Vagina (tissue), 2 donors: ENCODE data around the gene GDI1. TPM values are rescaled to one million over a fixed set of nuclear protein-coding genes. Genes with fewer than 3 reads are reported as not detected.
A peak's percentile ranks its signal among the peaks of the same experiment; 100 is the strongest.

ENCODE experiments used
- DNase-seq, 2 donors: peaks; one replicate each; pipeline ENCODE4 v3.0.0-alpha.2; 2017; ENCODE audit errors: extremely low spot score in 2 of 2
- H3K27ac ChIP-seq: fragments of 200-600 bp; sonication (generic); one replicate; pipeline ENCODE4 v1.5.1; 2019
- H3K27me3 ChIP-seq: fragments of 200-600 bp; sonication (generic); one replicate; pipeline ENCODE4 v1.5.1; 2019
- H3K36me3 ChIP-seq, 2 donors: fragments of 200-600 bp; sonication (generic); one replicate each; pipeline ENCODE4 v1.5.1; 2017 to 2019
- H3K4me1 ChIP-seq: fragments of 200-600 bp; sonication (generic); one replicate; pipeline ENCODE4 v1.5.1; 2019
- H3K4me3 ChIP-seq, 2 donors: fragments of 200-600 bp; sonication (generic); 1 replicate in 1 of 2; 2 replicates in 1 of 2; pipeline ENCODE4 v1.5.1; 2016 to 2019
- H3K9me3 ChIP-seq: fragments of 200-600 bp; sonication (generic); one replicate; pipeline ENCODE4 v1.5.1; 2019
- CTCF ChIP-seq, 3 experiments: fragments of 450-650 bp in 2 of 3; fragments of 200-600 bp in 1 of 3; sonication (generic) in 1 of 3; IDR thresholded peaks; one replicate each; pipeline ENCODE4 v1.5.1; 2017 to 2019; ENCODE audit warnings: antibody characterized with exemption in 3 of 3, mild to moderate bottlenecking in 2 of 3, moderate library complexity in 2 of 3
- POLR2A ChIP-seq, 2 donors: fragments of 450-650 bp; IDR thresholded peaks; one replicate each; pipeline ENCODE4 v1.6.1; 2017; ENCODE audit warnings: antibody characterized with exemption in 2 of 2, mild to moderate bottlenecking in 2 of 2, moderate library complexity in 2 of 2
- POLR2AphosphoS5 ChIP-seq, 2 donors: sonication (generic); formaldehyde crosslinking; IDR thresholded peaks; one replicate each; pipeline ENCODE4 v1.9.0; 2017; ENCODE audit warnings: antibody characterized with exemption in 2 of 2, mild to moderate bottlenecking in 2 of 2, low read depth in 1 of 2; ENCODE audit not compliant: insufficient read depth in 1 of 2
- intact Hi-C: fragments of 100-400 bp; cut with DNase I; formaldehyde crosslinking; loops from one replicate; pipeline ENCODE4 v1.15.1; 2023
- total RNA-seq: library from RNA; depleted of rRNA; stranded (reverse); fragments of >200 nt; gene quantifications from one replicate; pipeline ENCODE4 v1.2.3, GENCODE V29; 2016

Gene GDI1
- total RNA-seq, 1 donor from 2014 or later: 116 TPM

GRCh38 chrX:154449618-154450017, 12.7 kb downstream of the GDI1 start:
- intact Hi-C loops: no loop called here
- no peaks in the 10 kb centered on the region for H3K36me3 ChIP-seq
- H3K4me1 ChIP-seq: peaks cover 11% of the 10 kb centered on the region
- no peaks in the 10 kb centered on the region for H3K27me3 ChIP-seq
- H3K4me3 ChIP-seq: no peak overlapping the region
- H3K27ac ChIP-seq: no peak overlapping the region
- no peak for DNase-seq
- TF ChIP-seq CTCF (IDR thresholded peaks at IDR 0.05): no peak
- TF ChIP-seq POLR2A (IDR thresholded peaks at IDR 0.05): no peak
- no peak for TF ChIP-seq POLR2AphosphoS5 (IDR thresholded peaks at IDR 0.05; ENCODE audit: insufficient read depth in 1 of 2, low read depth in 1 of 2)
- H3K9me3 ChIP-seq: no peaks in the 10 kb centered on the region

DNA sequence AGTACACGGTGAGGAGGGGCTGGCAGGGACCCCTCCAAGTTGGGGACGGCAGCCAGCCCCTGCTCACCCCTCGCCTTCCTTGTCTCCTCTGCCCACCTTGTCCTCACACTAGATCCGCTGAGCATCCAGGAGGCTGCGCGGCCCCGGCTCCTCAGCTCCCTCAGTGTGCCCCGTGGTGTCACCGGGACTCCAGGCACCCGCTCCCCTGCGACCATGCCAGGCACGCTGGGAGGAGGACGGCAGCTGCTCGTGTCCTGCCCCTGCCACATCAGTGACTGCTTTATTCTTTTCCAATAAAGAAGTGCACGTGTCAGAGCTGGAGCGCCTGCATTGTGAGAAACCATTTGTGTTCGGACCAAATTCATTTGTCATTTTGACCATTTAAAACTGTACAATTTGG, 13.4 kb downstream of the GDI1 start:
- TF ChIP-seq POLR2AphosphoS5 (IDR thresholded peaks at IDR 0.05; ENCODE audit: insufficient read depth in 1 of 2, low read depth in 1 of 2) (no peak), POLR2A (IDR thresholded peaks at IDR 0.05) (no peak), CTCF (IDR thresholded peaks at IDR 0.05) (no peak)
- Histone ChIP-seq H3K27me3 (no peaks in the 10 kb centered on the region), H3K36me3 (no peaks in the 10 kb centered on the region), H3K4me3 (no peak overlapping the region), H3K27ac (no peak overlapping the region), H3K4me1 (peaks cover 4% of the 10 kb centered on the region), H3K9me3 (no peaks in the 10 kb centered on the region)
- no peak for DNase-seq
- intact Hi-C loops: no loop called here

DNA sequence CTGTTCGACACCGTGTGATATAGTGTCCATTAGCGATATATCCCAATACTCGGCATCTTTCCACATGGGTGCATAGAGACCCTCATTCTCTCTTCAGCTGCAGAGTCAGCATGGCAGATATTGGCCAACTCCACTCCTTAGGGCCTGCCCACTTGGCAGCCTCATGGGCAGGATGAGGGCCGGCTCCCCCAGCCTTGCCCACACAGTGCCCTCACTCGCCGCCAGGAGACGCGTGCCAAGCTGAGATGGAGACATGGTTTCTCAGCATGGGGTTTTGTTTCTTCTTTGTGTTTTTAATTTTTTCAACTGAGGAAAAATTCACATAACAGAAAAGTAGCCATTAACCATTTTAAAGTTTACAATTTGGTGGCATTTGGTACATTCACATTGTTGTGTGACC, 15.9 kb downstream of the GDI1 start:
- Histone ChIP-seq H3K4me3 (no peak overlapping the region), H3K4me1 (no peaks in the 10 kb centered on the region), H3K9me3 (no peaks in the 10 kb centered on the region), H3K36me3 (no peaks in the 10 kb centered on the region), H3K27me3 (no peaks in the 10 kb centered on the region), H3K27ac (no peak overlapping the region)
- TF ChIP-seq CTCF (IDR thresholded peaks at IDR 0.05) (no peak), POLR2A (IDR thresholded peaks at IDR 0.05) (no peak), POLR2AphosphoS5 (IDR thresholded peaks at IDR 0.05; ENCODE audit: insufficient read depth in 1 of 2, low read depth in 1 of 2) (no peak)
- intact Hi-C loops: no loop called here
- DNase-seq: no peak

DNA sequence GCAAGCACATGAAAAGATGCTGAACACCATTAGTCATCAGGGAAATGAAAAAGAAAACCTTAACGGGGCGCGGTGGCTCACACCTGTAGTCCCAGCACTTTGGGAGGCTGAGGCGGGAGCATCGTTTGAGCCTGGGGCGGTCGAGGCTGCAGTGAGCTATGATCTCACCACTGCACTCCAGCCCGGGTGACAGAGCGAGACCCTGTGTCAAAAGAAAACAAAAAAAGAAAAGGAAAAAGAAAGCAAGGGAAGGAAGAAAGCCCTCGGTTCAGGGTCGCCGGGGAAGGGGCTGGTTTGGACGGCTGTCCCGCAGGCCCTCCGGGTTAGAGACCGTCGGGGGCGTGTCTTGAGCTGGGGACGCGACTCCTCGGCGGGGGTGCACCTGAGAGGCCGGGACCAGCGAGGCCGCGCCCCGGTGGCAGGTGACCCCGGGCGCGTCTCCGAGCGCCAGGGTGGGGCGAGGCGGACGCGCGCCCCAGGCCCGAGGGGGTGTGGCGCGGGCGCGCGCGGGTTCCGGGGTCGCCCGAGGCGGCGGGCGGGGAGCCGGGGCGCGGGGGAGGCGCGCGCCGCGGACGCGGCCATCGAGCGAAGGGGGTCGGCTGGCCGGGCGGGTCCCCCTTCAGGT, 20.6 kb downstream of the GDI1 start:
- no peaks in the 10 kb centered on the region for H3K27me3 ChIP-seq
- peak overlapping the region; percentile 60 to 69 for H3K4me3 ChIP-seq
- H3K36me3 ChIP-seq: no peaks in the 10 kb centered on the region
- peaks cover 17% of the 10 kb centered on the region for H3K4me1 ChIP-seq
- H3K27ac ChIP-seq: peak overlapping the region; percentile 78
- H3K9me3 ChIP-seq: no peaks in the 10 kb centered on the region
- no peak for DNase-seq
- intact Hi-C loops: no loop called here
- no peak for TF ChIP-seq POLR2A (IDR thresholded peaks at IDR 0.05)
- no peak for TF ChIP-seq CTCF (IDR thresholded peaks at IDR 0.05)
- TF ChIP-seq POLR2AphosphoS5 (IDR thresholded peaks at IDR 0.05; ENCODE audit: insufficient read depth in 1 of 2, low read depth in 1 of 2): no peak

- intact Hi-C loops: no loop called here
- no peak for DNase-seq
- Histone ChIP-seq H3K4me1 (peaks cover 17% of the 10 kb centered on the region), H3K36me3 (no peaks in the 10 kb centered on the region), H3K4me3 (peak within 1 kb of the TSS; percentile 60 to 69), H3K27ac (peak within 1 kb of the TSS; percentile 78), H3K27me3 (no peaks in the 10 kb centered on the region), H3K9me3 (no peaks in the 10 kb centered on the region)
- TF ChIP-seq POLR2A (IDR thresholded peaks at IDR 0.05) (peak in 1 of 2 donors; percentile 67), CTCF (IDR thresholded peaks at IDR 0.05) (no peak), POLR2AphosphoS5 (IDR thresholded peaks at IDR 0.05; ENCODE audit: insufficient read depth in 1 of 2, low read depth in 1 of 2) (no peak)
Observed at GRCh38 chrX:154458116-154458953, 21.4 kb downstream of the GDI1 start, which contains the start of gene PLXNA3. PLXNA3 (plus strand) TSS chrX:154458281; CDS start chrX:154460184, 1,903 bp downstream.
